Activated naive CD8-positive, alpha-beta T cell (primary cell): Measurements from ENCODE around the gene STXBP1.

Experiments used
- H3K27ac Mint-ChIP-seq: one replicate; pipeline ENCODE4 v1.8.0; 2021; ENCODE audit warnings: mixed read lengths
- H3K27me3 Mint-ChIP-seq: one replicate; pipeline ENCODE4 v1.8.0; 2021; ENCODE audit warnings: mixed read lengths
- H3K36me3 Mint-ChIP-seq: one replicate; pipeline ENCODE4 v1.8.0; 2021; ENCODE audit warnings: mixed read lengths
- H3K4me1 Mint-ChIP-seq: one replicate; pipeline ENCODE4 v1.8.0; 2021; ENCODE audit warnings: low read depth, mixed read lengths
- H3K4me3 Mint-ChIP-seq: one replicate; pipeline ENCODE4 v1.8.0; 2021; ENCODE audit warnings: mild to moderate bottlenecking, mixed read lengths
- H3K9me3 Mint-ChIP-seq: one replicate; pipeline ENCODE4 v1.8.0; 2021; ENCODE audit warnings: low read depth, mixed read lengths

Gene STXBP1

GRCh38 chr9:127730799-127731410, 118.8 kb downstream of the STXBP1 start:
- Mint-ChIP-seq H3K27ac (no peak overlapping the region), H3K36me3 (no peaks in the 10 kb centered on the region), H3K27me3 (no peaks in the 10 kb centered on the region), H3K9me3 (no peaks in the 10 kb centered on the region), H3K4me3 (no peak overlapping the region), H3K4me1 (peaks cover 15% of the 10 kb centered on the region)

GRCh38 chr9:127731938-127732337, 119.9 kb downstream of the STXBP1 start:
- no peaks in the 10 kb centered on the region for H3K36me3 Mint-ChIP-seq
- no peaks in the 10 kb centered on the region for H3K9me3 Mint-ChIP-seq
- H3K4me1 Mint-ChIP-seq = peaks cover 15% of the 10 kb centered on the region
- no peak overlapping the region for H3K27ac Mint-ChIP-seq
- H3K4me3 Mint-ChIP-seq = no peak overlapping the region
- H3K27me3 Mint-ChIP-seq = no peaks in the 10 kb centered on the region

GRCh38 chr9:127732444-127732843, 120.4 kb downstream of the STXBP1 start:
- Mint-ChIP-seq H3K36me3 (no peaks in the 10 kb centered on the region), H3K27ac (no peak overlapping the region), H3K4me3 (no peak overlapping the region), H3K27me3 (no peaks in the 10 kb centered on the region), H3K9me3 (no peaks in the 10 kb centered on the region), H3K4me1 (peaks cover 17% of the 10 kb centered on the region)

- no peaks in the 10 kb centered on the region for H3K36me3 Mint-ChIP-seq
- peaks cover 17% of the 10 kb centered on the region for H3K4me1 Mint-ChIP-seq
- no peaks in the 10 kb centered on the region for H3K9me3 Mint-ChIP-seq
- H3K27ac Mint-ChIP-seq = no peak overlapping the region
- H3K27me3 Mint-ChIP-seq = no peaks in the 10 kb centered on the region
- peak overlapping the region; percentile 82 for H3K4me3 Mint-ChIP-seq
These were observed 121.5 kb downstream of the STXBP1 start for GRCh38 chr9:127733614-127734013.

- Mint-ChIP-seq H3K4me1 (peaks cover 17% of the 10 kb centered on the region), H3K9me3 (no peaks in the 10 kb centered on the region)
These were observed 122.2 kb downstream of the STXBP1 start for GRCh38 chr9:127734247-127734746.

GRCh38 chr9:127734747-127735529, 122.9 kb downstream of the STXBP1 start, which contains the start of gene TOR2A:
TOR2A (minus strand) TSS chr9:127735294; CDS start chr9:127735270, 24 bp downstream.
- Mint-ChIP-seq H3K4me1 (peaks cover 17% of the 10 kb centered on the region), H3K9me3 (no peaks in the 10 kb centered on the region), H3K27me3 (no peaks in the 10 kb centered on the region), H3K36me3 (no peaks in the 10 kb centered on the region), H3K27ac (peak within 1 kb of the TSS; percentile 89), H3K4me3 (peak within 1 kb of the TSS; percentile 92)

More at GRCh38 chr9:127734247-127734746, 122.2 kb downstream of the STXBP1 start:
- no peaks in the 10 kb centered on the region for H3K36me3 Mint-ChIP-seq
- peak overlapping the region; percentile 72 for H3K27ac Mint-ChIP-seq
- H3K4me3 Mint-ChIP-seq = peak overlapping the region; percentile 82
- H3K27me3 Mint-ChIP-seq = no peaks in the 10 kb centered on the region

- peak overlapping the region; percentile 89 for H3K27ac Mint-ChIP-seq
- H3K9me3 Mint-ChIP-seq = no peaks in the 10 kb centered on the region
- H3K27me3 Mint-ChIP-seq = no peaks in the 10 kb centered on the region
- H3K4me3 Mint-ChIP-seq = peak overlapping the region; percentile 92
- H3K4me1 Mint-ChIP-seq = peaks cover 17% of the 10 kb centered on the region
- H3K36me3 Mint-ChIP-seq = no peaks in the 10 kb centered on the region
These were observed 123.6 kb downstream of the STXBP1 start for GRCh38 chr9:127735530-127736185.

- Mint-ChIP-seq H3K27me3 (no peaks in the 10 kb centered on the region), H3K36me3 (no peaks in the 10 kb centered on the region), H3K27ac (no peak overlapping the region), H3K4me3 (no peak overlapping the region), H3K9me3 (no peaks in the 10 kb centered on the region), H3K4me1 (peaks cover 15% of the 10 kb centered on the region)
These were observed 126.6 kb downstream of the STXBP1 start for GRCh38 chr9:127738666-127739065.

- H3K27ac Mint-ChIP-seq = no peak overlapping the region
- H3K4me3 Mint-ChIP-seq = no peak overlapping the region
- no peaks in the 10 kb centered on the region for H3K36me3 Mint-ChIP-seq
These were observed 127.7 kb downstream of the STXBP1 start for GRCh38 chr9:127739614-127740330.

GRCh38 chr9:127741831-127742434, 129.9 kb downstream of the STXBP1 start:
- no peaks in the 10 kb centered on the region for H3K27me3 Mint-ChIP-seq
- H3K36me3 Mint-ChIP-seq = no peaks in the 10 kb centered on the region
- peaks cover 14% of the 10 kb centered on the region for H3K4me1 Mint-ChIP-seq
- H3K4me3 Mint-ChIP-seq = no peak overlapping the region
- H3K9me3 Mint-ChIP-seq = no peaks in the 10 kb centered on the region
- no peak overlapping the region for H3K27ac Mint-ChIP-seq

More at GRCh38 chr9:127739614-127740330, 127.7 kb downstream of the STXBP1 start:
- Mint-ChIP-seq H3K4me1 (peaks cover 8% of the 10 kb centered on the region), H3K27me3 (no peaks in the 10 kb centered on the region), H3K9me3 (no peaks in the 10 kb centered on the region)
